CD4-positive, alpha-beta T cell treated with Interferon gamma for 1 hour (primary cell): Measurements from ENCODE around the gene CD276.

Experiments
- DNase-seq: peaks from one replicate; pipeline ENCODE4 v3.0.0-alpha.2; 2020

Gene CD276

DNA sequence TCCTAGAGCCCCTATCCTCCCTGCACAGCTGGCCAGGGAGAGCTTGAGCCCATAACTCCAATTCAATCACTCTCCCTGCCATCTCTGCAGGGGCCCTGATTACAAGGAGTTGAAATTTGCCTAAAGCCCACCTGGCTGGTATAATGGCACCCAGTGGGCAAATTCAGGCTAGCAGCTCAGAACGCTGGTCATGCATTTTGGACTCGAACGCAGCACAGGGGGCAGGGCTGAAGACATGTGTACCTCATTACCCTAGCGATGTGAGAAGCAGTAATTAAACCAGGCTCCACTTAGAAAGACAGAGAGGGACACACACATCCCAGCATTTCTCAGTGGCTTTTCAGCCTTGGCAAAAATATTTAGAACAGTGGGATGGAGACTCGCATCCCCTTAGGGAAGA lies 65.8 kb downstream of the CD276 start:
- DNase-seq: no peak

- no peak for DNase-seq
Measured at GRCh38 chr15:73750438-73750837, 66.3 kb downstream of the CD276 start.

DNA sequence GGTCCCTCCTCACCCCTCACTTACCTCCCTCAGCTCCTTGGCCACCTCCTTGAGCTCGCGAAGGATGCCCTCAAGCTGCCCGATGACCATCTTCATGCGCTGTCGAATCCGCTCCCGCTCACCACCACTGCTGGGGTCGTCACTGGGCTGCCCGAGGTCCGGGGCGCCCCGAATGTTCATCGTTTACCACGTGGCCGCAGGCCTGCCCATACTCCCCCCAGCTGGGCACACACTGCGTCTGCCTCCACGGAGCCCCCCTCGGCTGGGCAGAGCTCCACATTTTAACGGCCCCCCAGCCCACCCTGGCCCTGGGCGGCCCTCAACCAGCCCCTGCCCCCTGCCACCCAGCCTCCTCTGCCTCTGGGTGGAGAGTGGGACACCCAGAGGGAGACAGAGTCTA lies 66.8 kb downstream of the CD276 start:
- no peak for DNase-seq

DNA sequence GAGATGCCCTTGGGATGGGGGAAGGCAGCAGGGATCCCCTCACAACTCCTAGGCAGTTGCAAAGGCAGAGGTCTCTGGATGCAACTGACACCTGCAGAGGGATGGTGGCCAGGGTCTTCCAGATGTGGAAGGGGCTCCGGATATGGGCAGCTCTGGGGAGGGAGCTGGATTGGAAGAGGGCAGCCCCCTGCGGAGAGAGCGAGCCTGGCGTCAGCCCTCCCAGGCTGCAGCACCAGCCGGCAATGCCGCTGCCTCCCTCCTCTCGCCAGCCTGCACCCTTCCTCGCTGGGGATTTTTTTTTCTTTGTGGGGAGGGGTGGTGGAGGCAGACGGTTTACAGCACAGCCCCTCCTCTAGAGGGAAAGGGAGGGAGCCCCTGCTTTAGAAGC lies 67.3 kb downstream of the CD276 start:
- DNase-seq: no peak

DNA sequence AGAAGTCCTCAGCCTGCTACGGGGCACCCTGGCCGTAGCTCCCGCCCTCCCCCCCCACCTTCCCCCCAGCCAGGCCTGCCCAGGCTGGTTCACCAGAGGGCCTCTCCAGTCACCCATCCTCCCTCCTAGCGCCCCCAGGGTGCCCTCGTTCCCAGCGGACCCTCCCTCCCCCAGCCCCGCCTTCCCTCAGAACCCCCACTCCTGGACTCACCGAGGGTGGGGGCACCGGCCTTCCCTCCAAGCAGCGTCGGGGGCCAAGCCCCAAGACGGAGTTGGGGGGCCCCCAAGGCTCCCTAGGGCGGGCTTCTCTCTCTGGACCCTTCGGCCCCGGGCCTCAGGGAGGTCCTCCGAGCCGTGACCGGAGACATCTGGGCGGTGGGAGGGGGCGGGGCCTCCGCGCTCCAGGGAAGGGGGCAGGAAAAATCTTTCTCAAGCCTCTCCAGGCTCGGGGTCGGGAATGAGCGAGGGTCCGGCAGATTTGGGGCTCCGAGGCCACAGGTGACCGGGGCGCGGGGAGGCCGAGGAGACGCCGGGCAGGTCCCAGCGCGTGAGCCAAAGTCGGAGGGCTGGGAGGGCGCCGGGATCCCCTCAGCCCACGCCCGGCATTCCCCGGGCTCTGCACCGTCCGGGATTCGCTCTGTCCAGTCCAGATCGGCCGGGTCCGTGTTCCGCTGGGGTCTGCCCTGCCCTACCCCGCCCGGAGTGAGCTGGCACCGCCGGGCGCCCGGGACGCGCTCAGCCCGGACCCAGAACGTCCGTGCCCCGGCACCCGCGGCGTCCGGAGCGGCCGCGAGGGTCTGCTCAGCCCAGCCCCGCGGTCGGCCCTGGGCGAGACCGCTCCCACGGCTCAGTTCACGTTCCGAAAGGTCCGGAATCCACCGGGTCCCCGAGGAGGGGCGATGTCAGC lies 68.0 kb downstream of the CD276 start:
- no peak for DNase-seq

- DNase-seq: no peak
Measured at GRCh38 chr15:73752806-73753193, 68.6 kb downstream of the CD276 start.

- no peak for DNase-seq
Measured at GRCh38 chr15:73753250-73754130, 69.3 kb downstream of the CD276 start, which contains the start of gene INSYN1. Gene INSYN1, minus strand, starts transcription at chr15:73753351. Its CDS starts 2,221 bp downstream, at chr15:73751130.

DNA sequence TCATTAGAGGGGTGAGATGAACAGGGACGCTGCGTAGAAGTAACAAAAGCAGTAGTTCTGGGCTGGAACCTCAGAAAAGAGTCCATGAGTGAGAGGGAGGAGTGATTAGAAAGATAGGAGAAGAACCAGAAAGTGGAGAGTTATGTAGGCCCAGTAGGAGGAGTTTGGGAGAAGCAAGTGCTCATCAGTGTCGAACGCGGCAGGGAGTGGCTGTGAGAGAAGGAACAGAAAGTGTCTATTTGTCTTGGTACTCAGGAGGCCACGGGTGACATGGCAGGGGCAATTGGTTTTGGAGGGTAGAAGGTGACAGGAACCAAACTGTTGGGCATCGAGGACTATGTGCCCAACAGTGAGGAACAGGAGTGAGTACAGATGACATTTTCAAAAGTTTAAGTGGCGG lies 70.3 kb downstream of the CD276 start:
- DNase-seq: no peak

DNA sequence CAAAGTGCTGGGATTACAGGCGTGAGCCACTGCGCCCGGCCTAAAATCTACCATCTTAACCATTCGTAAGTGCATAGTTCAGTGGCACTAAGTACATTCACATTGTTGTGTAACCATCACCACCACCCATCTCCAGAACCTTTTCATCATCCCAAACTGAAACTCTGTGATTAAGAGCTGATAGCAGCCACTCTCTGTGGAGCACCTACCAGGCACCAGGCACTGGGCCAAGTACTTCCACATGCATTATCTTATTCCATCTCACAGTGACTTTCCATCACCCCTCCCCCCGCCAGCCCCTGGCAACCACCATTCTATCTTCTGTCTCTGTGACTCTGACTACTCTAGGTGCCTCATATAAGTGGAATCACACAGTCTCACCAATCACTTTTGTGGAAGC lies 71.3 kb downstream of the CD276 start:
- no peak for DNase-seq

DNA sequence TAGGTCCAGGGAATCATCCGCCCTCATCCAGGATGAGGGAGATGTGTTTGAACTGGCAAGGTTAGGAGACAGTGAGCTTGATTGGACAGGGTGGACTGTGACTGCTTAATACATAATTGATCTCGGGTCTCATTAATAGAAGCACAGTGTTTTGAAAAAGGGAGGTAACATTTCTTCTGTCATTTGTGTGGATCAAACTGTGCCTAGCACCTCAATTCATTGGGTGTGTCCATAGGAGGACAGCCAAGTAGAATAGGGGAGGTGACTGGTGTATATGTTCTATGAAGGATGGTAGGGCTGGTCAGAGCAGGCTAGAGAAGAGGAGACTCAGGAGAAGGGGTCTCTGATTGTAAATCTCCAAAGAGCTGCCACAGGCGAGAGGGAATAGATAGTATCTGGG lies 71.8 kb downstream of the CD276 start:
- DNase-seq: no peak

DNA sequence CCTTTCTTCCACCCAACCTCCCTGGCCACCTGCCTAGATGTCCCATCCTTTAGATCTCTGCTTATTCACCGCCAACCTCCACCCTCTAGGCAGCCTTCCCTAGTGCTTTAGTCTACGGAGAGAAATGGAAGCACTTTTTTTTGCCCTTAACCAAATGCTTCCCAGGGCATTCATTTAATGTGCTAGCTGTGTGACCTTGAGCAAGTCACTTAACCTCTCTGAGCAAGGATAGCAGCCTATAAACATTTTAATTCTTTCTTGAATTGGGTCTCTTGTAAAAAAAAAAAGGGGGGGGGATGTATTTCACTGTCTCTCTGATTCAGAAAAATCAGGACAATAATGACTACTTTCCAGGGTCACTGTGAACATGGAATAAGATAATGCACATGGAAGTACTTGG lies 72.2 kb downstream of the CD276 start:
- no peak for DNase-seq

DNA sequence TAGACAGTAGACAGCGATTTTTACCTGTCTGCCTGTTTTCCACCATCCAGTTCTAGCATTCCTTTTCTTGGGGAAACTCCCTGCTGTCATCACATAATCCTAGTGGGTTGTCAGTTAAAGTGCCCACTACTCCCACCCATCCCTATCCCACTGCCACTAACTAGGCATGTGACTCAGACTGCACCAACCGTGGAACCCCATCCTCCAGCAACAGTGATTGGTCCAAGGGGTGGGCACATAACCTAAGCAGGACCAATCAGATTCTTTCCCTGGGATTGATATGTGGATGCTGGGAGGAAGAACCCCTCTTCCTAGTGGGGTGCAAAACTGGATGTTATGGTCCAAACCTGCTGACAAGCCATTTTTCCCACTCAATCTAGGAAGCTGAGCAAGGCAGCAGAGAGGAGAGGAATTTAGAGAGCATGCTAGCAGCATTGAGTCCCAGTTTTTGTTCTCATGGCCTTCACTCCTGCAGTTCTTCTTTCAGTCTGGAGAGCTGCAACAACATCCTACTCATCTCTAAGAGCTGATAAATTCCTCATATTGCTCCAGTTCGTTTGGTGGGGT lies 72.8 kb downstream of the CD276 start:
- DNase-seq: no peak

DNA sequence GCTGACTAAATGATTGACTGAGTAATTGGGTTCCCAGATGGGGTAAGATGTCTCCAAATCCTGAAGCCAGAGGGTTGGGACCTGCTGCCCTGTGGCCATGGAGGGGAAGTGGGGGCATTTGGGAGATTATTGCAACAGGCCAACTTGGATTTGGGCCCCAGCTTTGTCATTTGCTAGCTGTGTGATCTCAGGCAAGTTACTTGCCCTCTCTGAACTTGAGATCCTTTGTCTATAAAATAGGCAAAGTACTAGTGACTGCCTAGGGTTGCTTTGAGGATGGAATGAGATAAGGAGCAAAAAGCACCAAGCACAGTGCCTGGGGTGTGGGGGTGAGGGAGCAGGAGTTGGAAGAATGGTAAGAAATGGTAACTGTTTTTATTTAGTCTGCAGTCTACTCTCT lies 73.4 kb downstream of the CD276 start:
- DNase-seq: no peak

- no peak for DNase-seq
Measured at GRCh38 chr15:73758461-73758860, 74.3 kb downstream of the CD276 start.

GRCh38 chr15:73760330-73761329 lies 76.4 kb downstream of the CD276 start:
- no peak for DNase-seq

DNA sequence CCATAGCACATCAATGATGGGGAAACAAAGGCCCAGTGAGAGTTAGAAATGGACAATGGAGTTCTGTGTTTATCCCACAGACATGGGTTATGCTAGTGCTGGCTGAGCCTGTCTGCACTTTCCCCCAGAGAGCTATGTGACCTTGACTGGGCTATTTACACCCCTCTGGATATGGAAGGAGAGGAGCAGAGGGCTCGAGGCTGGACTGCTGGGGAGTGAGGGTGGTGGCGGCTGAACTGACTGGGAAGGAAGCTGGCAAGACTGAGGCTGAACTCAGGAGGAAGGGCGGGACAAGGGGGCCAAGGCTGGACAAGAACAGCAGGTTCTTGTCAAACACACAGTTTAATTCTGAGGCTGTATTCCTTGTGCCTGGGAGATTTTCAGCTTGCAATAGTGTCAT lies 79.7 kb downstream of the CD276 start:
- DNase-seq: no peak
